Breast epithelium (tissue), 4 donors: ENCODE measurements around the gene LTK. TPM values are rescaled to one million over a fixed set of nuclear protein-coding genes. Genes with fewer than 3 reads are reported as not detected.
A peak's percentile ranks its signal among the peaks of the same experiment; 100 is the strongest.

Experiments
- DNase-seq, 2 donors: peaks; one replicate each; pipeline ENCODE4 v3.0.0-alpha.2; 2019; ENCODE audit warnings: low spot score in 2 of 2
- H3K27ac ChIP-seq, 2 donors: fragments of 200-600 bp; sonication (generic) in 1 of 2; one replicate each; pipeline ENCODE4 v1.5.1; 2016 to 2019; ENCODE audit warnings: mild to moderate bottlenecking in 1 of 2
- H3K27me3 ChIP-seq, 2 donors: fragments of 200-600 bp; sonication (generic) in 1 of 2; one replicate each; pipeline versions ENCODE4 v1.5.1 to v1.6.0; 2017 to 2019; ENCODE audit warnings: control low read depth in 1 of 2, mild to moderate bottlenecking in 1 of 2
- H3K36me3 ChIP-seq: fragments of 200-600 bp; one replicate; pipeline ENCODE4 v1.5.1; 2019
- H3K4me1 ChIP-seq, 2 donors: fragments of 200-600 bp; sonication (generic); one replicate each; pipeline ENCODE4 v1.5.1; 2016 to 2019; ENCODE audit warnings: control low read depth in 1 of 2
- H3K4me3 ChIP-seq, 3 donors: fragments of 200-600 bp; sonication (generic); 1 replicate in 2 of 3; 2 replicates in 1 of 3; pipeline ENCODE4 v1.5.1; 2016 to 2019; ENCODE audit warnings: mild to moderate bottlenecking in 3 of 3, moderate library complexity in 2 of 3
- H3K9me3 ChIP-seq, 2 donors: fragments of 200-600 bp; sonication (generic) in 1 of 2; one replicate each; pipeline ENCODE4 v1.5.1; 2016 to 2019; ENCODE audit warnings: control low read depth in 1 of 2
- POLR2A ChIP-seq: fragments of 450-650 bp; IDR thresholded peaks from one replicate; pipeline ENCODE4 v1.6.1; 2016; ENCODE audit warnings: antibody characterized with exemption, mild to moderate bottlenecking, moderate library complexity
- POLR2AphosphoS5 ChIP-seq, 3 donors: sonication (generic); formaldehyde crosslinking; IDR thresholded peaks; one replicate each; pipeline ENCODE4 v1.6.1; 2017; ENCODE audit warnings: antibody characterized with exemption in 3 of 3
- intact Hi-C: fragments of 100-400 bp; cut with DNase I; formaldehyde crosslinking; loops from one replicate; pipeline ENCODE4 v1.15.1; 2023; ENCODE audit warnings: low total_unique reads
- total RNA-seq, 3 donors: library from RNA; depleted of rRNA; stranded (reverse); fragments of >200 nt; gene quantifications; one replicate each; pipeline ENCODE4 v1.1.0, GENCODE V29; 2016
- TF ChIP-seq, protein P1 (sequence below), 3 donors: fragments of 450-650 bp; IDR thresholded peaks; one replicate each; pipeline ENCODE4 v1.5.1; 2016 to 2017; ENCODE audit warnings: antibody characterized with exemption in 3 of 3, mild to moderate bottlenecking in 3 of 3, moderate library complexity in 3 of 3

LTK gene
- total RNA-seq, 3 donors from 2014 or later, result 0.29 to 0.66 TPM; not detected in 1

DNA sequence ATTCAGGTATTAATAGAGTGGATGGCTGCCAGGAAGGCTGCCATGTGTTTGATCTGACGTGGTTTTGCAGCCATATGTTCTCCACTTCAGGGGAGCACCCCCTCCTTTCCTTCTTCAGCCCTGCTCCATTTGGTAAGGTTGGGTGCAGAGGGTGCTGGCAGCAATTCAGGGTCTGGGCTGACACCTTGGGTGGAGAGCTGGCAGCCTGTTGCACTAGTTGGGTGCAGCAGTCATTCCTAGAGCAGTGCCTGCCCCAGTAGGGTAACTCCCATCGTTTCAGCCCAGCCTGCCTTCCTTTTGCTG is 46.9 kb upstream of the LTK start:
- no peaks in the 10 kb centered on the region for H3K36me3 ChIP-seq
- H3K27me3 ChIP-seq, result no peaks in the 10 kb centered on the region
- no peak for DNase-seq
- intact Hi-C loops, result no loop called here
- TF ChIP-seq, protein P1, sequence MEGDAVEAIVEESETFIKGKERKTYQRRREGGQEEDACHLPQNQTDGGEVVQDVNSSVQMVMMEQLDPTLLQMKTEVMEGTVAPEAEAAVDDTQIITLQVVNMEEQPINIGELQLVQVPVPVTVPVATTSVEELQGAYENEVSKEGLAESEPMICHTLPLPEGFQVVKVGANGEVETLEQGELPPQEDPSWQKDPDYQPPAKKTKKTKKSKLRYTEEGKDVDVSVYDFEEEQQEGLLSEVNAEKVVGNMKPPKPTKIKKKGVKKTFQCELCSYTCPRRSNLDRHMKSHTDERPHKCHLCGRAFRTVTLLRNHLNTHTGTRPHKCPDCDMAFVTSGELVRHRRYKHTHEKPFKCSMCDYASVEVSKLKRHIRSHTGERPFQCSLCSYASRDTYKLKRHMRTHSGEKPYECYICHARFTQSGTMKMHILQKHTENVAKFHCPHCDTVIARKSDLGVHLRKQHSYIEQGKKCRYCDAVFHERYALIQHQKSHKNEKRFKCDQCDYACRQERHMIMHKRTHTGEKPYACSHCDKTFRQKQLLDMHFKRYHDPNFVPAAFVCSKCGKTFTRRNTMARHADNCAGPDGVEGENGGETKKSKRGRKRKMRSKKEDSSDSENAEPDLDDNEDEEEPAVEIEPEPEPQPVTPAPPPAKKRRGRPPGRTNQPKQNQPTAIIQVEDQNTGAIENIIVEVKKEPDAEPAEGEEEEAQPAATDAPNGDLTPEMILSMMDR (IDR thresholded peaks at IDR 0.05), result no peak
- no peak overlapping the region for H3K27ac ChIP-seq
- no peak overlapping the region for H3K4me3 ChIP-seq
- H3K9me3 ChIP-seq, result no peaks in the 10 kb centered on the region
- H3K4me1 ChIP-seq, result peaks cover 6 to 7% of the 10 kb centered on the region in 2 donors

- intact Hi-C loops, result no loop called here
- Histone ChIP-seq H3K27ac (peak overlapping the region; percentile 13 to 52), H3K9me3 (no peaks in the 10 kb centered on the region), H3K4me3 (peak overlapping the region; percentile 47 to 97 (median 69)), H3K27me3 (no peaks in the 10 kb centered on the region), H3K36me3 (no peaks in the 10 kb centered on the region), H3K4me1 (peaks cover 6 to 7% of the 10 kb centered on the region in 2 donors)
- DNase-seq, result no peak
- TF ChIP-seq, protein P1 (IDR thresholded peaks at IDR 0.05), result no peak
- TF ChIP-seq POLR2A (no peak), POLR2AphosphoS5 (IDR thresholded peaks at IDR 0.05) (no peak)
Measured at GRCh38 chr15:41559239-41559782, 45.7 kb upstream of the LTK start.

- intact Hi-C loops, result no loop called here
- peak within 1 kb of the TSS; percentile 13 to 52 for H3K27ac ChIP-seq
- no peak for DNase-seq
- peaks cover 6 to 7% of the 10 kb centered on the region in 2 donors for H3K4me1 ChIP-seq
- no peaks in the 10 kb centered on the region for H3K36me3 ChIP-seq
- TF ChIP-seq POLR2AphosphoS5 (IDR thresholded peaks at IDR 0.05) (no peak), POLR2A (no peak)
- TF ChIP-seq, protein P1 (IDR thresholded peaks at IDR 0.05), result no peak
- no peaks in the 10 kb centered on the region for H3K9me3 ChIP-seq
- H3K4me3 ChIP-seq, result peak within 1 kb of the TSS; percentile 47 to 97 (median 69)
- no peaks in the 10 kb centered on the region for H3K27me3 ChIP-seq
Measured at GRCh38 chr15:41558400-41559238, 45.0 kb upstream of the LTK start, which contains the start of gene TYRO3. Gene TYRO3, plus strand, starts transcription at chr15:41559212. Its CDS starts 46 bp downstream, at chr15:41559258.

DNA sequence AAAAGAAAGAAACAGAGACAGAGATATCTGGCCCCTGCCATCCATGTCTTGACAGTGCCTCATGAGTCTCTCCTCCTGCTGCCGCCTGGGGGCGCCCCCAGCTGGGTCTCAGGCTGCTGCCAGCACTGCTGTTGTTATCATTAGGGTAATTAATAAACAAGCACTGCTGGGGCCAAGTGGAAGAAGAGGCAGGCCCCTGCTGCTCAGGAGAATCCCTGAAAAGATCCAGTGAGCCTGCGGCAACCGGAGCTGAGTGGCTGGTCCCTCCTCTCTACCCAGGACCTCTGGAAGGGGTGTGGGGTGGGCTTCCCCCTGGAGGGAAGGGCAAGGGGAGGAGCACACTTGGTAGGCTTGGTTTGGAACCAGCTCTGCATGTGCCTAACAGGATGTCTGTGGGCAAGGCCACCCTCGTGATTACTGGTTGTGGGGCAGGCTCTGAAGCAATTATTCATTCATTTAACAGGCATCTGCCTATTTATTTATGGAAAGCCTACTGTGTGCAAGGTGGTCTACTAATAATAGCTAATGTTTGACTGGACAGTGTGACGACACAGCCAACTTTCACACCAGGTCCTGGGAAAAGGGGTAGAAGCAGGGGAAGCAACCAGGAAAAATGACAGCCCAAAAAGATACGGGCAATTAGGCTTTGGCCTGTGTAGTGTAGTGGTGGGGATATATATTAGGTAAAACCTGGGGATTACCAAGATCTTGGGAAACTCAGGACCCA is 44.2 kb upstream of the LTK start:
- H3K4me3 ChIP-seq, result peak overlapping the region; percentile 47 to 97 (median 69)
- no peaks in the 10 kb centered on the region for H3K9me3 ChIP-seq
- H3K27ac ChIP-seq, result peak overlapping the region in 1 of 2 donors; percentile 52
- TF ChIP-seq POLR2A, result no peak
- TF ChIP-seq, protein P1 (IDR thresholded peaks at IDR 0.05), result peak; percentile 12 to 49 (median 42)
- intact Hi-C loops, result no loop called here
- DNase-seq, result peak in 1 of 2 donors; percentile 28
- H3K27me3 ChIP-seq, result no peaks in the 10 kb centered on the region
- peaks cover 6 to 7% of the 10 kb centered on the region in 2 donors for H3K4me1 ChIP-seq
- H3K36me3 ChIP-seq, result no peaks in the 10 kb centered on the region

- Histone ChIP-seq H3K36me3 (no peaks in the 10 kb centered on the region), H3K27ac (no peak overlapping the region), H3K4me1 (peaks cover 6 to 7% of the 10 kb centered on the region in 2 donors), H3K27me3 (no peaks in the 10 kb centered on the region), H3K9me3 (no peaks in the 10 kb centered on the region), H3K4me3 (no peak overlapping the region)
- TF ChIP-seq POLR2A (no peak), POLR2AphosphoS5 (IDR thresholded peaks at IDR 0.05) (no peak)
- TF ChIP-seq, protein P1 (IDR thresholded peaks at IDR 0.05), result no peak
- DNase-seq, result no peak
- intact Hi-C loops, result no loop called here
Measured at GRCh38 chr15:41556677-41557076, 43.0 kb upstream of the LTK start.
